Endometrial microvascular endothelial cells (primary cell): ENCODE data around the gene JAG1. TPM values are rescaled to one million over a fixed set of nuclear protein-coding genes. Genes with fewer than 3 reads are reported as not detected.

Experiments
- in situ Hi-C: cut with HindIII; loops from 2 replicates; pipeline ENCODE4 v1.10.0; 2017; ENCODE audit warnings: low sequenced_read_pairs, low pct_unique_long_range_greater_than_20kb; ENCODE audit errors: inconsistent ontology term
- total RNA-seq: library from RNA; depleted of rRNA; stranded (reverse); fragments of >200 nt; gene quantifications from one replicate; pipeline ENCODE4 v1.2.3, GENCODE V29; 2015; ENCODE audit errors: inconsistent ontology term

The JAG1 gene
- total RNA-seq, 1 donor from 2014 or later = 58.1 TPM

DNA sequence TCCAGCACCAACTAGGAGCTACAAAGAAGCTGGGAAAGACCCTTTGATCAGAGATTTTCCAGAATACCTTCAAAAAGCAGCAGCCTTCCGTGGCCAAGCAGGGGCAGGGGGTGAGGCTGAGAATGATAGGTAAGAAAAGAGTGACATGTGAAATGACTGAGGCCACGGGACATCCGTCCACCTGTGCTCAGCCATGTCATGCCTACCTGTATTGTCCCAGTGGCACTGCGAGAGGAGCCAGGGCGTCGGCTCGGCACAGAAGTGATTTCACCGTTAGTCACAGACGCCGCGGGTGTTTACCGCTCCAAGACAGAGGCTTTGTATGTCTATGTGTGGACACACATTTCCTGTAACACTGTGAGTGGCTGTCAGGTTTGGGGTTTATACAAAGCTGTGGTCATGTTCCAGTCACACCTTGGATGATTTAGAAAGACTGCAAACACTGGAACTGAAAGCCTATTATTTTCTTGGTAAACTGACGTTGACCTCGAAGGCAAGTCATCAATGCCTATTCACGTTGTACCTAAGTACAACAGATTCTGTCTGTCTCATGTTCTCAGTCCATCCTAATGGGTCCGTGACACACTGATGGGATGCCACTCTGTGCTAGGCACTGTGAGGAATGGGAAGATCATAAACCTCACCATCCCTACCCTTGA, 32.1 kb upstream of the JAG1 start:
- in situ Hi-C loops = no loop called here

DNA sequence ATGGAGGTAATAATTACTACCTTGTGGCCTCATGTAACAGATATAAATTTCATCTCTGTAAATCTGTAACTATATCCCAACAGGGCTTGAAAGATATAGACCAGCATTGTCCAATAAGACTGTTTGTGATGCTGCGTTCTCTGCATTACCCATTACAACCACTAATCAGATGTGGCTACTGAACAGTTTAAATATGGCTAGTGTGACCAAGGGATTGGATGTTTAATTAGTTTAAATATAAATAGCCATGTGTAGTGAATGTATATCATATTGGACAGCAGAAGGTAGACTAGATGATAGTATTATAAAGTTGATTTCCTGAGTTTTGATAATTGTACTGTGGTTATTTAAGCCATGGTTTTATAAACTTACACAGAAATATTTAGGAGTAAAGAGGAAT, 27.8 kb upstream of the JAG1 start:
- in situ Hi-C loops = no loop called here

DNA sequence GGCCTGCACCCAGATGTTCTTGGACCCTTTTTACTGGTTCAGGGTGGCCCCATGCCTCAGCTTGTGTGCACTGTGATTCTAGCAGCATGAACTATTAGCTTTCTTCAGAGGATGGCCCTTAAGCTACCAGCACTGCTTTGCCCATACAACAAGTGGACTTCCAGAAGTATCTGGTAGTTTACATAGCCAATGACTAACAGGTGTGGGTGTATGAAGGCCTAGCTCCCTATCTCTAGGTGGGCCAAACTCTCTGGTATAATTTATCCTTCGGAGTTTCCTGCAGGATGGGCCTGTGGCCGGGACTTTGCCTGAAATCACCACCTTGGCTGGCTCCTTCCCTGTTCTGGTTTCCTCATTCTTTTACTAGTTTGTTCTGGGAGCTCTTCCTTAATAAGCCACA, 26.1 kb upstream of the JAG1 start:
- in situ Hi-C loops = no loop called here

DNA sequence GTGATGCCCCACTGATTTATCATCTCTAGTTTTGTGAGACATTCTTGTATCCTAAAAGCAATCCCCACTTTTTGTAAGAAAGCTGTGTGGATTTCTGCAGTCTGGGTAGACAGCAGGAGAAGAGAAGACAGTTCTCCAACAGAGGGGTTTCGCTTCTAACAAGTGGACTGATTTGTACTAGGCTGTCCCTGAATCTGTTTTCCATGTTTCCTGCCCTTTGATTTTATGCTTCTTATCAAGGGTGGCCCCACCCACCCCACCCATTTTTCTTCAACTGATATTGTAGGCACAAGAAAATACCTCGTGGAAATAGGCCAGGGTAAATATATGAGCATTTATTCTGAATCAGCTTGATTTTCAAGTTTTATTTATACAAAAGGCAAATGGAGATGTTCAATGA, 25.7 kb upstream of the JAG1 start:
- in situ Hi-C loops = no loop called here

DNA sequence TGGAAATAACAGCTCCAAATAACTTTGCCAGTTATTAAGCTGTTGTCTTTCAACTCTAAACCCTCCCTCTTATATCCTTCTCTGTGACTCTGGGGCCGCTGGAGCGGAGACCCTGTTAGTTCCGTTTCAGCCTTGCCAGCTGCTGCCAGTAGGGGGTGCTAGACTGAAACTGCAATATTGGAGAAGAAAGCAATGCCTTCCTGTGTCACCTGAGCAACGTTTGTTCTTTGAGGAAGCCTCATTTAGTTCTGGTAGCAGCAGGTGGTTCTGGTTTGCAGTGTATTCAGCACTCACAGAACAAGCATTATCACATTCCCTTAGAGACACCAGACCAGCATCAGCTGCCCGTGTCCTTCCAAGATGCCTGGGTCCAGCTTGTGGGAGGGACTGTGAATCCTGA, 22.9 kb upstream of the JAG1 start:
- in situ Hi-C loops = no loop called here

DNA sequence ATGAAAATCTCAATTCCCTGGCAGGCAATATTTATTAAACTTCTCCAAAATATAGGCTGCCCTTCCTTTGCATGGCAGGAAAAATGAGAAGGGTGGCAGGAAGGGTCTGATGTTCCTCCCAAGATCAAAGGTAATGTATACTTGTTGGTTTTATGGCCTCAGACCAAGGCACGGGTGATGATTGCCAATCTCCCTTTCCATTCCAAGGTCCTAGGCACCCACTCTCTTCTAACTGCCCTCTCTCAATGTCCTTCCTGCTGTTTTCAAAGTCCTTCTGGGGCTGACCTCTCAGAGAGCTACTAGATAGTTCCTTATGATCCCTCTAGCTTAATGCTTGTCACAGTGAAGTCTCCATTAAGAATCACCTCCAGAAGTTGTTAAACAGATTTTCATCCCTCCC, 15.6 kb upstream of the JAG1 start:
- in situ Hi-C loops = no loop called here

DNA sequence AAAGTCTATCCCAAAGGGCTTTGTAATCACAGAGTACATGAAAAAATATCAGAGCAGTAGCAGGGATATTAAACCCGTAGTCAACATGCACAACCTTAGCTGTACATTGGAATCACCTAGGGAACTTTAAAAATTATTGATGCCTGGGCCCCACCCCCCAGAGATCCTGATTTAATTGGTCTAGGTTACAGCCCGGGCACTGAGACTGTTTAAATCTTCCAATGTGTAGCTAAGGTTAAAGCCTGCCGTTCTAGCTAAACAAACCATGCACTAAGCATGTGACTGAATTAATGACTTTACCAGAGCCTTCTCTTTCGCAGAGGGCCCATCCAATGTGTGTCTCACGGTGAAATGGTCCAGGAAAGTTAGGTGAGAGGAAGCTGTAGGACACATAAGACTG, 14.1 kb upstream of the JAG1 start:
- in situ Hi-C loops = no loop called here

DNA sequence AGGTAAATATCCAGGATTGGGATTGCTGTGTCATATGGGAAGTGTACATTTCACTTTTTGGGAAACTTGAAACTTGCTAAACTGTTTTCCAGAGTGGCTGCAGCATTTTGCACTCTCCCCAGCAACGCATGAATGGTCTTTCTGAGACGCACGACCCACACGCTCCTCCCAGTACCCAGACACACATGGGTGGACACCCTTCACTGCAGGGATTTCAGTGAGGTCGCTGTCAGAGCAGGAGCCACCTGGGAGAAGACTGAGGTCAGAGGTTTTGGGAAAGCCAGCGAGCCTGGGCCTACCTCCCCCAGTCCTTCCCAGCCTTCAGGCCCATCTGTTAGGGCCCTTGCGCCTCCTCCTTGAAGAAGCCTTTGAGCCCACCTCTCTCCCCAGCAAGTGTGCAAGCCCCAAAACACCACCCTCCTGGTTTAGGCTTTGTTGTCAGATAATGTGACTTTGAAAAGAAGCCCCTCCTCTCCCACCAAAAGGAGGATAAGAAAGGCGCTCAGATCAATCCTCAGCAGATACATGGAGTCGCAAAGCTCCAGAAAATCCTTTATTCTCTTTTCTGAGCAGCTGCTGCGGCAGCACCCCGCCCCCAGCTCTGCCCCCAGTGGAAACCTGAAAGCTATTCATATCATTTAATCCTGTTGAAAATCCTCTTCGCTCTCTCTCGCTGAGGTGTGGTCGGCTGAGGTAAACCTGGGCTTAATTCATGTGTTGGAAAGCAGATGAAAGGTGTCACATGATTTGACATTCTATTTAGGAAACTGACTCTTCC, 12.7 kb upstream of the JAG1 start:
- in situ Hi-C loops = no loop called here

DNA sequence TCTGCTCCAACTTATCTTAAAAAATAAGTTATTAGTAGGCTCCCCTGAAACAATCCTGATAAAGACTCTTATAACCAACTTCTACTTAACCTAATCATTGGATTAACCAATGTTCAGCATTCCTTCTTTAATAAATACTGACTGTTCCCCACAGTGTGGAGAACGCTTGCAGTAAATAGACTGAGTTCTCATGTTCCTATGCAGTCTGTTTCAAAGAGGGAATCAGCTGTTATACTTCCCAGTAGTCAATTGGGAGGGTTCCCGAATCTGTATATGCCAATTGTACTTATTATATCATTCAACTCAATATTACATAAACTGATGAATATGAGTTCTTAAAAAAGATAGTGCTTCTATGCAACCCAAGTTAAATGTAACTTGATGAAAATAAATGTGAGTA, 9.7 kb upstream of the JAG1 start:
- in situ Hi-C loops = no loop called here

DNA sequence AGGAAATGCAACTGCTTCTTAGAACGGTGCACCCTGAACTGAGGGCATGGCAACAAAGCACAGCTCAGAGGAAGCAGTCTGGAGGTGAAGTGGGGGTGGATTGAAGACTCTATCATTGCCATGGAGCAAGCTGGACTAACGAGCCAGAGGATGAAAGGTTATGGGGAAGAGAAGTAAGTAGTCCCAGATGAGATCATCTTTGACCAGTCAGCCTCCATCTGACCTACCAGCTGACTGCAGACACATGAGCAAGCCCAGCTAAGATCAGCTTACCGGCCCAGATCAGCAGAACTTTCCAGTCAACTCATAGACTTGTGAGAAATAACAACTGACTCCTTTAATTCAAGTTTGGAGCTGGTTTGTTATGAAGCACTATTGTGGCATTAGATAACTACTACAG, 9.1 kb upstream of the JAG1 start:
- in situ Hi-C loops = no loop called here

DNA sequence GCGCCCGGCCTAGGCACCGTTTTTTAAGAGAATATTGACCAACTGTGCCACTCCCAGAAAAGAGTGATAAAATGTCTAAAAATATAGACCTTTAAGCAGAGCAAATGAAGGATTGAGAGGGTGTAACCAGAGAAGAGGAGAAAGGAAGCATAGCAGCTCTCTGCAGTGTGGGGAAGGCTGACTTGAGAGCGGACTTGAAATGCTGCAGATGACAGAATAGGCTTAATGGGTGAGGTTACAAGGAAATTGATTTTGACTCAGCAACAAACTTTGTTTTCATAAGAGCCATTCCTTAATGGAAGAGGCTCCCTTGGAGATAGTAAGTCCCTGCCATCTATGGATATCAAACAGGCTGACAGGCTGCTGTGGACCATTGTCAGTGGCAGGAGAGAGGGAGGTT, 7.7 kb upstream of the JAG1 start:
- in situ Hi-C loops = no loop called here

DNA sequence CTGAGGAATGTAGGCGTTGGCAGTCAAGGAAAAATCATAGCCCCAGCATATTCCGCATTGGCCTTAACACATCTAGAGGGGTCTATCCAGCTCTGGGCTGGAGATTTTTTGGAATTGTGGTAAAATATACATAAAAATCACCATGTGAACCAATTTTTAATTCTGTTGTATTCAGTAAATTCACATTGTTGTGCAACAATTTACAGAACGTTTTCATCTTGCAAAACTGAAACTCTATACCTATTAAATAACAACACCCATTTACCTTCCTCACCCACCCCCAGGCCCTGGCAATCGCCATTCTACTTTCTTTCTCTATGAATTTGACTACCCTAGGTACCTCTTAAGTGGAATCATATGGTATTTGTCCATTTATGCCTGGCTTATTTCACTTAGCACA, 6.8 kb upstream of the JAG1 start:
- in situ Hi-C loops = no loop called here

DNA sequence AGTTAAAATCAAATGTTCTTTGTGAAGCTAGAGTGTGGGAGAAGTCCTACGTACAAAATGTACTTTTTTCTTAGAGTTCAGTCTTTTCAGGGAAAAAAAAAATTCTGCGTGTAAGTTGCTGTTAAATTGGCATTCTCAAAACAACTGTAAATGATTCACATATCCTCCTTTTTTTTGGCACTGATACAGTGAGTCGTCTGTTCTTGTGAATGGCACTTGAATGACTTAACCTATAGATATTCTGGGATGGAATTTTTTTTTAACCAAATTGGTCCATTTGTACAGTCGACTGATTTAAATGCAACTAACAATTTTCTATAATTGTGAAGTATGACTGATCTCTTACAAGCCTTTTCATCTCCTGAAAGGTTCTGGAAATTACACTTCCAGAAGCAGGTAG, 5.5 kb upstream of the JAG1 start:
- in situ Hi-C loops = no loop called here

DNA sequence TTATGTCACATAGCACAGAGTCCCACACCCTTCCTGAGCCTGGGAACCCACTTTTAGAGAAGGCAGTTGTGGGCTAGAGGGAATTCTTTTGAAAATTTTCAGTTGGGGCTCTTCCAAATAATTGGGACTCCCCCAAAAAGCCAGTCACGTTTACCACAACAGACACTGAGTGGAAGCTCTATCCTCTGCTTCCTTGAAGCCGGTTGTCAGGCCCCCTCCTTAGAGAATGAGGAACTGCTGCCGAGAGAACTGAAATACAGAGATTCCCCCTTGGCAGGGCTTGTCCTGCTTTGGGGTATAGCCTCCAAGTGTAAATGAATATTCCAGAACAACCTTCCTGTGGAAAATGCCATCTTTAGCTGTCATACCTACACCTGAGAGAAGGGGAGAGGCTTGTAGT, 2.7 kb upstream of the JAG1 start:
- in situ Hi-C loops = no loop called here

DNA sequence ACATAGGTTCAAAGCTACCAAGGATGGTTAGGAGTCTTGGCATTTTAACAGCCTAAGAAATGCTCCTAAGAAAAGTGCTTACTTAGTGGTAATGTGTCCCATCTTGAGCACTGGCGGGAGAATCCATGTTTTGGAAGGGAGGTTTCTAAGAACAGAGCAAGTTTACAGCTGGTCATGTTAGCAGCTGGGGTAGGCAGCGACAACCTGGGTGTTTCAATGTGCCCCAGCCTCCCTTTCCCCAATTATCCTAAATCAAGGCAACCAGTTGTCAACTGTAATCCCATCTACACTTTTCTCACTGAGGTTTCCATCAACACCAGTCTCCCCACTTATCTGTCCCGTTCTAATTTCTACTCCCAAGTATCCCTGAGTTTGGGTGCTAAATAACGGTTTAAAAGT, 1.6 kb upstream of the JAG1 start:
- in situ Hi-C loops = no loop called here

DNA sequence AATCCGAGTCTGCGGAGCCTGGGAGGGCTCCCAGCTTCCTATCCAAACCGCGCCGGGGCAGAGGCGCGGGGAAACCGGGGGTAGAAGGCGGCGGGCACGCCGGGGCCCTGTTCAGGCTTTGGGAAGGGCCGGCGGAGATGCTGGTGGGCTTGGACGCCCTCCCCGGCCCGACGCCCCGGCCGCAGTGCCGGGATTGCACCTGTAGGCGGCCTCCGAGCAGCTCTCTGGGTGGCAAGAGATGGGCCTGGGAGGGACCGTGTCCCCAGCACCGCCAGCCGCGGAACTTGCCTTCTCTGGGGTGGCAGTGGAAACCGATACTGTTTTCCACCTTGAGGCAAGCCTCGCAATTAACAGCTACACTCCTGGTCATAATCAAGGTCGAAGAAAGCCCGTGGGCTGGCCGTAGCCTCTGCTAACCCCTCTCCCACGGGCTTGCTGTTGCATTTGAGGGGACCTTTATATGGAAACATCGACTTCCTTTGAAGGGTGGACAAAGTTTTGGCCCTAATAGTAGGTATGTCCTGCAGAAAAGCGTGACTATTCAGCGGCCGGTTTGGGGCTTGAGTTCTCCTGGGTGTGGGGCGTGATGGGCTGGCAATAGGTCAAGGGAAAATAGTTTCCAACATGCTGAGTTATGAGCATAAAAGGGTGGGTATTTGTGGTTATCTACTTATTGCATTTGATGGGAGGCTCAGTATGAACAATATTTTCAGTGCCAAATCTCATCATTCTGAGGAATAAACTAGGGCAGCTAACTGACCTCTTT, 1.1 kb upstream of the JAG1 start:
- in situ Hi-C loops = no loop called here

DNA sequence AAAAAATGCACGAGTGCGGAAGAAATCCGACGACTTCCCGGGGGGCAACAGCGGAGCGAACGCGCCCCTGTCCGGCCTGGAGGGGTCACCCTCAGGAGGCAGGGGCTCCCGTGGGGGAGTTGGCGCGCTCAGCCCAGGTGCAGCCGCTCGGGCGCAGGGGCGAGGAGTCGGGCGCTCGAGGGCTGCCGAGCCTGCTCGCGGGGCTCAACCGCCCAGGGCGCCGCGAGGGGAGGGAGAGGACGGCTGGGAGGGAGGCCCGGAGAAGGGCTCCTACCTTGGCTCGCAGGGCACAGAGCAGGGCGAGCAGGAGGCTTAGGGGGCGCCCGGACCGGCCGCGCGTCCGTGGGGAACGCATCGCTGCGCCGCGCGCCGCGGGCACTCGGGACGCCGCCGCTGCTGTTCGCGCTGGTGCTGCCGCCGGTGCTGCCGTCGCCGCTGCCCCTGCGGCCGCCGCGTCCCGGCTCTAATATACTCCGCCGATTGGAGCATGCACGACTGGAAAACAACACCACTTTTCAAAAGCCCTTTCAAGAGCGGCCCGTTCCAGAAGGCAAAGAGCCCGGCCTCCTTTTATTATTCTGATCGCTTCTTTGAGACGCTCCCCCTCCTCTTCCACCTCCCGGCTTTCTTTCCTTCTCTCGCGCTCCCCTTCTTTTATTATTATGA, 490 bp downstream of the JAG1 start:
- in situ Hi-C loops = no loop called here

DNA sequence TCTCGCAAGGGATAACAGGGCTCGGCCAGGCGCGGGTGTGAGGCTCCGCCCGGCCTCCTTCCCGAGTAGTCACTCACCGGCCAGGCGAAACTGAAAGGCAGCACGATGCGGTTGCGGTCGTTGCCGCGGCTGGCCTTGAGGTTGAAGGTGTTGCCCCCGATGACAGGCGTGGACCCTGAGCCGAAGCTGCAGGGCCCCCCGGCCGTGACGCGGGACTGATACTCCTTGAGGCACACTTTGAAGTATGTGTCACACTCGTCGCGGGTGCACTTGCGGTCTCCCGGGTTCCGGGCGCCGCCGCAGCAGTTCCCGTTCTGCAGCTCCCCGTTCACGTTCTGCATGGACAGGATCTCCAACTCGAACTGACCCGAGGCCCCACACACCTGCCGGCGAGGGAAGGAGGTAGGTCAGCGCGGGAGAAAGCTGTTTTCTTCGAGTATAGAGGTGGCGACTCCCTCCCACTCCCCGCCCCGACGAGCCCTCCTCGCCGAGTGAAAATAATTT, 1.1 kb downstream of the JAG1 start:
- in situ Hi-C loops = no loop called here

DNA sequence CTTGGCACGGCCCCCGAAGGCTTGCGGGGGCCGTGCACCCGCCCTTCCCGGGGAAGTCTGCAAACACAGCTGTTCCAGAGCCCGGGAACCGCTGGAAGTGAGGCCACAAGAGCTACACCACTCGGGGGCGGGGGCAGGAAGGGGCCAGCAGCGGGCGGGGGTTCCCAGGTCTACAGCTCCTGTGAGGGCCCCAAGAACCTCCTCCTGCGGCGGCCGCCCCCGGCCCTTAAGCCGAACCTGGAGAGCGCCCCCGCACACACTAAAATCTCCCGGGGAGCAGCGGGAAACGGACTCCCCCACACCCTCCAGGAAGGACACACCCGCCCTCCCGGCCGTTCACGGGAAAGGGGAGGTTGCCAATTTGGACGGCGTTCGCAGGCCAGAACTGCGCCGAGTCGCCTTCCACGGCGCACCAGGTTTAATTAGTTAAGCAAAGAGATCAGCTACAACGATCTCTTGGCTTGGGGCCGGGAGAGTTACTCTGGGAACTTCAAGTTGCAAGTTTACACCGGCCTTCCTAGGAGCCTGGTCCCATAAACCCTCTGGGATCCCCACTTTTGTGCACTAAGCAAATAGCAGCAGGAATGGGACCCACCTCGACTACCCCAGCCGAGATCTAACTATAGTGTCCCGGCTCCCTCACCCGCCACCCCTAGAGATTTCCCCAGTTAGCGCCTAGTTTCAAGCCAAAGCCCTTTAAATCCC, 1.7 kb downstream of the JAG1 start:
- in situ Hi-C loops = no loop called here
